GM12878 (cell line): ENCODE data around the gene KIF2C. TPM values are rescaled to one million over a fixed set of nuclear protein-coding genes. Genes with fewer than 3 reads are reported as not detected.

Experiments
- ELK1 ChIP-seq: IDR thresholded peaks from 2 replicates; pipeline ENCODE4 v1.6.1; 2012; ENCODE audit warnings: low read depth, low read length, improper control_type of control experiment
- PAX5 ChIP-seq: IDR thresholded peaks from 2 replicates; pipeline ENCODE4 v1.6.1; 2011; ENCODE audit warnings: low read depth, low read length, borderline replicate concordance
- PML ChIP-seq: IDR thresholded peaks from 2 replicates; pipeline ENCODE4 v1.6.1; 2012; ENCODE audit warnings: low read length, inconsistent platforms
- REST ChIP-seq: IDR thresholded peaks from 2 replicates; pipeline ENCODE4 v1.6.1; 2012; ENCODE audit warnings: mild to moderate bottlenecking, low read depth, low read length
- SIN3A ChIP-seq: IDR thresholded peaks from 2 replicates; pipeline ENCODE4 v1.6.1; 2012; ENCODE audit warnings: low read depth, low read length, improper control_type of control experiment
- ZNF217 ChIP-seq: fragments of 450-650 bp; IDR thresholded peaks from 2 replicates; pipeline ENCODE4 v1.6.1; 2017; ENCODE audit warnings: antibody characterized with exemption, mild to moderate bottlenecking
- polyA plus RNA-seq, 11 experiments: library from polyadenylated mRNA; depleted of rRNA in 4 of 11; unstranded in 6 of 11; stranded (reverse) in 5 of 11; fragments of >200 nt; fragmentation: Nextera tagmentation in 4 of 11; fragmentation: Illumina TruSeq in 1 of 11; extraction: Ambion mirVana in 4 of 11; extraction: Trizol in 1 of 11; gene quantifications; 1 replicate in 1 of 11; 2 replicates in 10 of 11; pipeline versions ENCODE4 v1.2.1 to v1.2.3, GENCODE V29; 2011 to 2016; ENCODE audit warnings: inconsistent platforms in 2 of 11, missing spikeins in 2 of 11, low read depth in 1 of 11
- total RNA-seq, 4 experiments: library from RNA; depleted of rRNA in 3 of 4; stranded (reverse); fragments of >200 nt in 3 of 4; fragmentation: Illumina TruSeq in 1 of 4; extraction: Trizol in 1 of 4; gene quantifications; 2 replicates each; pipeline versions ENCODE4 v1.2.1 to v1.2.3, GENCODE V29; 2013 to 2021
- TF ChIP-seq, protein P1 (sequence below): fragments of 450-650 bp; IDR thresholded peaks from 2 replicates; pipeline ENCODE4 v1.6.1; 2014; ENCODE audit warnings: mild to moderate bottlenecking

KIF2C gene
- total and polyA plus RNA-seq, 10 of the 15 experiments (the other 5 are each of a cell fraction or from before 2014, with no cell fraction given), result 42.3 to 104 (median 83.8) TPM

DNA sequence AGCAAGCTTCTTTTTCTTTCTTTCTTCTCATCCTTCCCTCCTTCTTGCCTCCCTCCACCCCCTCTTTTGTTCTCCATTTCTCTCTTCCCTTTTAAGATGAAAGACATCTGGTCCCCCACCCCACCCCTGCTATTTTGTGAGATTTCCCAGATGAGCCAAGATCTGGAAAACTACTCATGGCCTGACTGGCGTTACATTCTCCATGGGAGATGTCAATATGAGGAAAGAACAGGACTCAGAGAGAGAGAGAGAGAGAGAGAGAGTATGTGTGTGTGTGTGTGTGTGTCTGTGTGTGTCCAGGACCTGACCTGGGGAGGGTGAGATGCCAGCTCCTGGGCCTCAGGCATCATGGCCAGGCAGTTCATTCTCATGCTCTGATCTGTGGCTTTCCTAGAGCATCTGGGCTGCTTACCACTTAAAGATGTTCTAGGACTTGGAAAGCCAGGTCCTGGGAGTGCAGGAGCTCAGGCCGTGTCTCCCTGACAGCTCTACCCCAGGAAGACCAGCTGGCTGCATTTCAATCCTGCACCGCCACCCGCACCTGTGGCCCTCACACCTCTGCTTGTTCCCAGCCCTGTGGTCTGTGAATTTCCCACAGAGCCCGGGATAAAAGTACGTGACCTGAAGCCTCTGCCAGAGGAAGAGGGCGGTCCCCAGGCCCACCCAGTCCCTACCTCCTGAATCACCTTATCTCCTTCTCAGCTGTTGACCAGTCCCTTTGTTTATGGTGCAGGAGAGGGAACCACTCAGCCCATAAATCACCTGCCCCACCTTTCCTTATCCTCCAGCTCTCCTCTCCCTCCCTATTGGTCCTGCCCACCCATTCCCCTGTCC is 51.5 kb downstream of the KIF2C start (continued):
- no peak for TF ChIP-seq PML
- no peak for TF ChIP-seq PAX5
- no peak for TF ChIP-seq ZNF217
- TF ChIP-seq, protein P1, sequence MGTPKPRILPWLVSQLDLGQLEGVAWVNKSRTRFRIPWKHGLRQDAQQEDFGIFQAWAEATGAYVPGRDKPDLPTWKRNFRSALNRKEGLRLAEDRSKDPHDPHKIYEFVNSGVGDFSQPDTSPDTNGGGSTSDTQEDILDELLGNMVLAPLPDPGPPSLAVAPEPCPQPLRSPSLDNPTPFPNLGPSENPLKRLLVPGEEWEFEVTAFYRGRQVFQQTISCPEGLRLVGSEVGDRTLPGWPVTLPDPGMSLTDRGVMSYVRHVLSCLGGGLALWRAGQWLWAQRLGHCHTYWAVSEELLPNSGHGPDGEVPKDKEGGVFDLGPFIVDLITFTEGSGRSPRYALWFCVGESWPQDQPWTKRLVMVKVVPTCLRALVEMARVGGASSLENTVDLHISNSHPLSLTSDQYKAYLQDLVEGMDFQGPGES, result no peak
- TF ChIP-seq REST, result no peak
- no peak for TF ChIP-seq ELK1
- no peak for TF ChIP-seq SIN3A
